ENCODE data around the gene ABCC3.

The ABCC3 gene, protein sequence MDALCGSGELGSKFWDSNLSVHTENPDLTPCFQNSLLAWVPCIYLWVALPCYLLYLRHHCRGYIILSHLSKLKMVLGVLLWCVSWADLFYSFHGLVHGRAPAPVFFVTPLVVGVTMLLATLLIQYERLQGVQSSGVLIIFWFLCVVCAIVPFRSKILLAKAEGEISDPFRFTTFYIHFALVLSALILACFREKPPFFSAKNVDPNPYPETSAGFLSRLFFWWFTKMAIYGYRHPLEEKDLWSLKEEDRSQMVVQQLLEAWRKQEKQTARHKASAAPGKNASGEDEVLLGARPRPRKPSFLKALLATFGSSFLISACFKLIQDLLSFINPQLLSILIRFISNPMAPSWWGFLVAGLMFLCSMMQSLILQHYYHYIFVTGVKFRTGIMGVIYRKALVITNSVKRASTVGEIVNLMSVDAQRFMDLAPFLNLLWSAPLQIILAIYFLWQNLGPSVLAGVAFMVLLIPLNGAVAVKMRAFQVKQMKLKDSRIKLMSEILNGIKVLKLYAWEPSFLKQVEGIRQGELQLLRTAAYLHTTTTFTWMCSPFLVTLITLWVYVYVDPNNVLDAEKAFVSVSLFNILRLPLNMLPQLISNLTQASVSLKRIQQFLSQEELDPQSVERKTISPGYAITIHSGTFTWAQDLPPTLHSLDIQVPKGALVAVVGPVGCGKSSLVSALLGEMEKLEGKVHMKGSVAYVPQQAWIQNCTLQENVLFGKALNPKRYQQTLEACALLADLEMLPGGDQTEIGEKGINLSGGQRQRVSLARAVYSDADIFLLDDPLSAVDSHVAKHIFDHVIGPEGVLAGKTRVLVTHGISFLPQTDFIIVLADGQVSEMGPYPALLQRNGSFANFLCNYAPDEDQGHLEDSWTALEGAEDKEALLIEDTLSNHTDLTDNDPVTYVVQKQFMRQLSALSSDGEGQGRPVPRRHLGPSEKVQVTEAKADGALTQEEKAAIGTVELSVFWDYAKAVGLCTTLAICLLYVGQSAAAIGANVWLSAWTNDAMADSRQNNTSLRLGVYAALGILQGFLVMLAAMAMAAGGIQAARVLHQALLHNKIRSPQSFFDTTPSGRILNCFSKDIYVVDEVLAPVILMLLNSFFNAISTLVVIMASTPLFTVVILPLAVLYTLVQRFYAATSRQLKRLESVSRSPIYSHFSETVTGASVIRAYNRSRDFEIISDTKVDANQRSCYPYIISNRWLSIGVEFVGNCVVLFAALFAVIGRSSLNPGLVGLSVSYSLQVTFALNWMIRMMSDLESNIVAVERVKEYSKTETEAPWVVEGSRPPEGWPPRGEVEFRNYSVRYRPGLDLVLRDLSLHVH (N-terminal part only)

DNA sequence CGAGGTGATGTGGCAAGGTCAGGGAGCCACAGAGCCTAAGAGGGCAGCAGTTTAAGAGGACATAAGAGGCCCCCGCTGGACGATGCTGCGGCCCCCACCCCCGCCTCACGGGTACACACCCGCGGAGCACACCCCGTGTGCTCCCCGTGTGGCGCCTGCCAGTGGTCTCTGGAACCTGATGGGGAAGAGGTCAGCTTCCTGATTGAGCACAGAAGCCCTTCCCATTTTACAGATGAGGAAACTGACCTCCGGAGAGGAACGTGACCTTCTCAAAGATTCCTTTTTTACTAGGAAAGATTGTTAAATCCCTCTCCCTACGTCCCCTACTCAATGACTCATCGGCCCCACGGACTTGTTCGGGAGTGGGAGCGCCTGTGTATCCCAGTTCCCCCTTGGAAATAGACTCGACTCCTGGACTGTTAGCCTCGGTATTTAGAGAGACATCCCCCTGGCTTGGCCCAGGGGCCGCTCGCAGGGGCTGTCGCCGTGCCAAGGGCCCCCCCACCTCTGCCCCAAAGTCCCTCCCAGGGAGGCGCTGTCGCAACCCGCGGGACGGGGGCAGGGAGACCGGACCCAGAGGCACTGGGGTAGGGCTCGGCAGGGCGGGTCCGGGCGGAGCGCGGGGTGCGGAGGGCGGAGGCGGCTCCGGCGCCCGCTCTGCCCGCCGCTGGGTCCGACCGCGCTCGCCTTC, at the start of gene ABCC3:
ABCC3 (plus strand) TSS at position 658 of the 691 bp plus-strand sequence. CDS start 56 bp downstream, outside the sequence.
- TF ChIP-seq, protein P1, sequence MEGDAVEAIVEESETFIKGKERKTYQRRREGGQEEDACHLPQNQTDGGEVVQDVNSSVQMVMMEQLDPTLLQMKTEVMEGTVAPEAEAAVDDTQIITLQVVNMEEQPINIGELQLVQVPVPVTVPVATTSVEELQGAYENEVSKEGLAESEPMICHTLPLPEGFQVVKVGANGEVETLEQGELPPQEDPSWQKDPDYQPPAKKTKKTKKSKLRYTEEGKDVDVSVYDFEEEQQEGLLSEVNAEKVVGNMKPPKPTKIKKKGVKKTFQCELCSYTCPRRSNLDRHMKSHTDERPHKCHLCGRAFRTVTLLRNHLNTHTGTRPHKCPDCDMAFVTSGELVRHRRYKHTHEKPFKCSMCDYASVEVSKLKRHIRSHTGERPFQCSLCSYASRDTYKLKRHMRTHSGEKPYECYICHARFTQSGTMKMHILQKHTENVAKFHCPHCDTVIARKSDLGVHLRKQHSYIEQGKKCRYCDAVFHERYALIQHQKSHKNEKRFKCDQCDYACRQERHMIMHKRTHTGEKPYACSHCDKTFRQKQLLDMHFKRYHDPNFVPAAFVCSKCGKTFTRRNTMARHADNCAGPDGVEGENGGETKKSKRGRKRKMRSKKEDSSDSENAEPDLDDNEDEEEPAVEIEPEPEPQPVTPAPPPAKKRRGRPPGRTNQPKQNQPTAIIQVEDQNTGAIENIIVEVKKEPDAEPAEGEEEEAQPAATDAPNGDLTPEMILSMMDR (IDR thresholded peaks at IDR 0.05; ENCODE audit: extremely low read depth, missing control alignments) = no peak
- DNase-seq (ENCODE audit: low spot score) = no peak

DNA sequence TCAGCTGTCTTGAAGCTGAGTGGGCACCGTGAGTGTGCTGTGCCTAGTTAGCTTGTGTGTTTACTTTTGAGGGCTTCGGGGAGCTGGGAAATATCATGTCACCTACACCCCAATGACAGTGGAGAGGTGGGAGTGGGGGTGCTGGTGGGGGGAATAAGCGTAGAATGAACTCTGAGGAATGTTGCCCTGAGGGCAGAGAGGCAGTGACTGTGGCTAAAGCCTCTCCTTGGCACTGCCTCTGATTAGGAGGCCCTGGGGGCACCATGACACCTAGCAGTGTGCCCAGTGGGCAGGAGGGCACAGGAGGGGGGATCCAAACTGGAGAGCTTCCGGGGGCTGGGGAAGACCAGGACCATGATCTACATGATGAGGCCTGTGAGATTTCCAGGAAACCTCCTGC, 49.3 kb upstream of the ABCC3 start:
- no peak for DNase-seq (ENCODE audit: low spot score)
- TF ChIP-seq, protein P1 (IDR thresholded peaks at IDR 0.05; ENCODE audit: extremely low read depth, missing control alignments) = no peak

- TF ChIP-seq, protein P1 (IDR thresholded peaks at IDR 0.05; ENCODE audit: extremely low read depth, missing control alignments) = no peak
- DNase-seq (ENCODE audit: low spot score) = no peak
These were observed 48.8 kb upstream of the ABCC3 start for GRCh38 chr17:50585891-50586290.

DNA sequence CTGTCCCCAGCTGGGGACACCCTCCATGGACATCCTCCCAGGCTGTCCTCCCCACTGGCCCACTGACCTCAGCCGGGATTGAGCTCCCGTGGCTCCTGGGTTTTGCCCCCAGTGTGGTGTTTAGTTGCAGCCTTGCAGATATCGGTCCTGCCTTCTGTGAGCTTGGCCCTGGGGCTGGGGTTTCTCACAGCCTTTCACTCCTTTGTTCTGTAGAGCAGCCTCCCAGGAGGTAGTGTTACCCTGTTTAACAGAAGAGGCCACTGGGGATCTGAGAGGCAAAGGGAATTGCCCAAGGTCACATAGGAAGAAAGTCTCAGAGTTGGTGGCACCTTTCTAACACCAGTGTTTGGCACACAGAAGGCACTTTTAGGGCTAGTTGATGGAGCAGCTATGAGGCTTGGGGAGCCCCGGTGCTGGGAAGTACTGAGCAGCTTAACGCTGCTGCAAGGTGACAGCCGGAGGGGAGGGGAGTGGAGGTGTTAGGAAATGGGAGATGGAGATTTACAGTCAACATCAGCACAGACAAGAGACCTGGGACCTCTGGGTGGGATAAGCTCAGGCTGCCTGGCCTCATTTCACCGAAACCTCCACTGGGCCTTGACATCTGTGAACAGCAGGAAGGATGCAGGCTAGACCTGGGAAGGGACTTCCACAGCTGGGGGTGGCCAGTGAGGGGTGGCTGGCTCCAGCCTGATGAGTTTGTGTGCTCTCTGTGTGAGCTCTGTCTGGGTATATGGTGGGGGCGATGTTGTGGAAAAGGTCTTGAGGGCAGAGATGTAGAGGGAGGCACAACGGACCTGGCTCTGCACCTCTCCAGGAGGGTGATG, 48.0 kb upstream of the ABCC3 start:
- DNase-seq (ENCODE audit: low spot score) = no peak
- TF ChIP-seq, protein P1 (IDR thresholded peaks at IDR 0.05; ENCODE audit: extremely low read depth, missing control alignments) = no peak

DNA sequence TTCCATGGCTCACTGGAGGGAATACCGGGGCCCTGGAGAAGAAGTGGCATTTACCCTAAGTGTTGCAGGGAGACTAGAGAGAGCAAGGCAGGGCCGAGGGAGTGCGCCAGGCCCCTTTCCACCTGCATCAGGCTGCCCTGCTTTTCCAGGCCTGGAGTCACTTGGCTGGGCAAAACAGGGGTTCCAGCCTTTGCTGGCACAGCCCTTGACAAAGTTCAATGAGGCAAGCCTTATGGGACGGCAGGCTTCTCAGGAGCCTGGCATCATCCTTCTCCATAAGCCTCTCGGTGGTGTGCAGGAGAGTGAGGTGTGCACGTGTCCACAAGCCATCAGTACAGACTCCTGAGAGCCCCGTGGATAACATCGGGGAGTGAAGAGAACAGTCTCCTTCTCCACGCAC, 47.1 kb upstream of the ABCC3 start:
- DNase-seq (ENCODE audit: low spot score) = no peak
- TF ChIP-seq, protein P1 (IDR thresholded peaks at IDR 0.05; ENCODE audit: extremely low read depth, missing control alignments) = no peak
